ENCODE data around the gene SP110. TPM values are rescaled to one million over a fixed set of nuclear protein-coding genes. Genes with fewer than 3 reads are reported as not detected.

The SP110 gene
- total RNA-seq, 1 donor from 2014 or later, result 61.7 TPM

DNA sequence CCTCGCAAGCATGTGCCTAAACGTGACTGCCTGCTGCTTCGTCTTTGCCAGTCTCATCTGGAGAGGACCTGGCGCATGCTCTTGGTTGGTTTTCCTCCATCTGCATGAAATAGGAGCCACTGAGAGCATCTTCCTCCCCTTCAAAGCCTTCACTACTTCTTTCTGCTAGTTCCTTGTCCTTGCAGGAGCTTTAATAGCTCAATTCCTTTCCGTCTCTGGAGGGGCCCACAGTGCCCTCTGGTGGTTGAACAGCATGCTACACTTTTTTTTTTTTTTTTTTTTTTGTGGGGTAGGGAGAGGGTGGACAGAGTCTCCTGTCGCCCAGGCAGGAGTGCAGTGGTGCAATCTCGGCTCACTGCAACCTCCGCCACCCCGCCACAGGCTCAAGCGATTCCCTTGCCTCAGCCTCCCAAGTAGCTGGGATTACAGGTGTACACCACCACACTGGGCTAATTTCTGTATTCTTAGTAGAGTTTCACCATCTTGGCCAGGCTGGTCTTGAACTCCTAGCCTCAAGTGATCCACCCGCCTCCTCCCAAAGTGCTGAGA is 59.6 kb downstream of the SP110 start:
- peaks cover 9% of the 10 kb centered on the region for H3K36me3 Mint-ChIP-seq (ENCODE audit: low read depth, unreplicated experiment)
- no peak overlapping the region for H3K27ac Mint-ChIP-seq (ENCODE audit: unreplicated experiment)
- H3K27me3 ChIP-seq (ENCODE audit: insufficient read depth, low read length), result no peaks in the 10 kb centered on the region
- H3K9ac ChIP-seq (ENCODE audit: low read length), result no peak overlapping the region
- peaks cover 3% of the 10 kb centered on the region for H3K9me3 Mint-ChIP-seq (ENCODE audit: unreplicated experiment)
- TF ChIP-seq, protein P1, sequence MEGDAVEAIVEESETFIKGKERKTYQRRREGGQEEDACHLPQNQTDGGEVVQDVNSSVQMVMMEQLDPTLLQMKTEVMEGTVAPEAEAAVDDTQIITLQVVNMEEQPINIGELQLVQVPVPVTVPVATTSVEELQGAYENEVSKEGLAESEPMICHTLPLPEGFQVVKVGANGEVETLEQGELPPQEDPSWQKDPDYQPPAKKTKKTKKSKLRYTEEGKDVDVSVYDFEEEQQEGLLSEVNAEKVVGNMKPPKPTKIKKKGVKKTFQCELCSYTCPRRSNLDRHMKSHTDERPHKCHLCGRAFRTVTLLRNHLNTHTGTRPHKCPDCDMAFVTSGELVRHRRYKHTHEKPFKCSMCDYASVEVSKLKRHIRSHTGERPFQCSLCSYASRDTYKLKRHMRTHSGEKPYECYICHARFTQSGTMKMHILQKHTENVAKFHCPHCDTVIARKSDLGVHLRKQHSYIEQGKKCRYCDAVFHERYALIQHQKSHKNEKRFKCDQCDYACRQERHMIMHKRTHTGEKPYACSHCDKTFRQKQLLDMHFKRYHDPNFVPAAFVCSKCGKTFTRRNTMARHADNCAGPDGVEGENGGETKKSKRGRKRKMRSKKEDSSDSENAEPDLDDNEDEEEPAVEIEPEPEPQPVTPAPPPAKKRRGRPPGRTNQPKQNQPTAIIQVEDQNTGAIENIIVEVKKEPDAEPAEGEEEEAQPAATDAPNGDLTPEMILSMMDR (IDR thresholded peaks at IDR 0.05; ENCODE audit: insufficient read depth, low read depth, low read length), result peak; percentile 65
- no peak for TF ChIP-seq EZH2 (IDR thresholded peaks at IDR 0.05; ENCODE audit: insufficient read depth, low read length)
- no peak overlapping the region for H3K4me3 Mint-ChIP-seq (ENCODE audit: unreplicated experiment)
- peaks cover 2% of the 10 kb centered on the region for H3K27me3 Mint-ChIP-seq (ENCODE audit: low read depth, unreplicated experiment)
- H3K4me1 ChIP-seq (ENCODE audit: insufficient read depth, low read length), result no peaks in the 10 kb centered on the region
- H3K4me3 ChIP-seq (ENCODE audit: insufficient read depth, low read depth, low read length), result no peak overlapping the region
- DNase-seq (ENCODE audit: low read depth), result peak; percentile 7
- H3K9me3 ChIP-seq (ENCODE audit: insufficient read depth, low read depth, low read length), result no peaks in the 10 kb centered on the region
- H3K79me2 ChIP-seq (ENCODE audit: insufficient read depth, low read length), result no peaks in the 10 kb centered on the region
- H2AFZ ChIP-seq (ENCODE audit: low read depth, low read length), result no peak overlapping the region
- no peak overlapping the region for H3K27ac ChIP-seq (ENCODE audit: low read depth, low read length)
- FAIRE-seq, result no peak
- H3K4me1 Mint-ChIP-seq (ENCODE audit: low read depth, unreplicated experiment), result peaks cover 6% of the 10 kb centered on the region
- H4K20me1 ChIP-seq (ENCODE audit: insufficient read depth, low read length), result no peaks in the 10 kb centered on the region
- H3K4me2 ChIP-seq (ENCODE audit: low read length), result no peak overlapping the region
- no peaks in the 10 kb centered on the region for H3K36me3 ChIP-seq (ENCODE audit: insufficient read depth, low read length)

DNA sequence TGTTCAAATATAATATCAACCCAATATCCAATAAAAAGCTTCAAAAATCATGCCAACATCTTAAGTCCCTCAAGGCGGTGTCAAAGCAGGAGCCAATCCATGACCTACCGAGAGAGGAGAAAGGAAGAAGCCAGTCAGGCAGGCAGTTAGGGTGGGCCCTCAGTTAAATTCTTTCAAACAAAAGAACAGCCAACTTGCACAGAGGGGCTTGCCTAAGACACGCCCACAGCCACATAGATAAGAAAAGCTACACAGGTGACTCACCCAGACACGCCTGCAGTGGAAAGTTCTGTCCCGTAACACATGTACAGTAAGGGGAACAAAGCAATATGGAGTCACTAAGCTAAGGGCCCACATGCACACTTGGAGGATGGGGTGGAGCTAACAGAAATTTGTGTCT is 61.3 kb downstream of the SP110 start:
- FAIRE-seq (no peak), DNase-seq (ENCODE audit: low read depth) (no peak)
- no peak for TF ChIP-seq EZH2 (IDR thresholded peaks at IDR 0.05; ENCODE audit: insufficient read depth, low read length)
- TF ChIP-seq, protein P1 (IDR thresholded peaks at IDR 0.05; ENCODE audit: insufficient read depth, low read depth, low read length), result no peak
- Histone ChIP-seq H3K36me3 (ENCODE audit: insufficient read depth, low read length) (no peaks in the 10 kb centered on the region), H2AFZ (ENCODE audit: low read depth, low read length) (no peak overlapping the region), H3K4me1 (ENCODE audit: insufficient read depth, low read length) (no peaks in the 10 kb centered on the region), H3K9me3 (ENCODE audit: insufficient read depth, low read depth, low read length) (no peaks in the 10 kb centered on the region), H3K79me2 (ENCODE audit: insufficient read depth, low read length) (no peaks in the 10 kb centered on the region), H3K9ac (ENCODE audit: low read length) (no peak overlapping the region), H3K4me3 (ENCODE audit: insufficient read depth, low read depth, low read length) (no peak overlapping the region), H3K4me2 (ENCODE audit: low read length) (no peak overlapping the region), H3K27me3 (ENCODE audit: insufficient read depth, low read length) (no peaks in the 10 kb centered on the region), H3K27ac (ENCODE audit: low read depth, low read length) (no peak overlapping the region), H4K20me1 (ENCODE audit: insufficient read depth, low read length) (no peaks in the 10 kb centered on the region)
- H3K36me3 Mint-ChIP-seq (ENCODE audit: low read depth, unreplicated experiment), result peaks cover 8% of the 10 kb centered on the region
- no peak overlapping the region for H3K4me3 Mint-ChIP-seq (ENCODE audit: unreplicated experiment)
- peaks cover 3% of the 10 kb centered on the region for H3K9me3 Mint-ChIP-seq (ENCODE audit: unreplicated experiment)
- peaks cover 17% of the 10 kb centered on the region for H3K4me1 Mint-ChIP-seq (ENCODE audit: low read depth, unreplicated experiment)
- no peak overlapping the region for H3K27ac Mint-ChIP-seq (ENCODE audit: unreplicated experiment)
- peaks cover 2% of the 10 kb centered on the region for H3K27me3 Mint-ChIP-seq (ENCODE audit: low read depth, unreplicated experiment)

Data from astrocyte (in vitro differentiated cells and primary cell).